Measurements from ENCODE around the gene MUC5AC. TPM values are rescaled to one million over a fixed set of nuclear protein-coding genes. Genes with fewer than 3 reads are reported as not detected.

Gene MUC5AC
- polyA plus RNA-seq, 1 donor from 2014 or later = not detected

DNA sequence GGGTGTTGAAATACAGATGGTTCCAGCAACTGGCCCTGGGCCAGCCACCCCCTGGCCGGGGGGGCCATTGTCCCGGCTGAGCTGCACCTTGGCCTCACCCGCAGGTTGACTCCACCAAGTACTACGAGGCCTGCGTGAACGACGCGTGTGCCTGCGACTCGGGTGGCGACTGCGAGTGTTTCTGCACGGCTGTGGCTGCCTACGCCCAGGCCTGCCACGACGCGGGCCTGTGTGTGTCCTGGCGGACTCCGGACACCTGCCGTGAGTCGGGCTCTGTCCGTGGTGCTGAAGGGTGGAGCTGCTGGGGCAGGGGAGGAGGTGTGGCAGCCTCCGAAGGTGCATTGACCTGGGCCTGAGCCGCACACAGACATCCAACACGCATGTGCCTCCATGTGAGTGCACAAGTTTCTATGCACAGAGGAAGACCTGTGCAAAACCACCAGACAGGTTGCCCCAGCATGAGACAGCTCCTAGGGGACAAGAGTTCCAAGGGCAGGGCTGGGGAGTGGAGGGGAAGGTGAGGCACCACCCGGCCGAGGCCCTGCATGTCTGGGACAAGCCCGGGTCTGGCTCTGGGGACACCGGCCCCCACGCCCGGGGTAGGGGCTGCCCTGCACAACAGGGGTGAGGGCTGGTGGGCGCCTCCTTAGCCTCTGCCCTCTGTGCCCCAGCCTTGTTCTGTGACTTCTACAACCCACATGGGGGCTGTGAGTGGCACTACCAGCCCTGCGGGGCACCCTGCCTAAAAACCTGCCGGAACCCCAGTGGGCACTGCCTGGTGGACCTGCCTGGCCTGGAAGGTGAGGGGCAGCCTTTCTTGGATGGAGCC is 81.2 kb downstream of the MUC5AC start:
- Histone ChIP-seq H3K36me3 (ENCODE audit: insufficient read depth, low read length) (no peaks in the 10 kb centered on the region), H3K4me2 (ENCODE audit: low read length) (no peak overlapping the region), H3K9ac (ENCODE audit: low read length) (no peak overlapping the region), H4K20me1 (ENCODE audit: insufficient read depth) (no peaks in the 10 kb centered on the region), H3K27me3 (ENCODE audit: insufficient read depth, low read depth, low read length) (no peaks in the 10 kb centered on the region), H3K4me3 (ENCODE audit: low read length) (no peak overlapping the region), H2AFZ (ENCODE audit: low read depth, low read length) (no peak overlapping the region), H3K9me2 (ENCODE audit: insufficient read depth, low read length) (no peaks in the 10 kb centered on the region), H3K79me2 (replicated peaks; ENCODE audit: insufficient read depth, low read length) (no peaks in the 10 kb centered on the region), H3F3A (ENCODE audit: insufficient read depth, low read length, poor library complexity, severe bottlenecking) (no peaks in the 10 kb centered on the region), H3K27ac (ENCODE audit: low read length) (no peak overlapping the region), H3K9me3 (ENCODE audit: low read length) (no peaks in the 10 kb centered on the region)
- TF ChIP-seq, protein P1, sequence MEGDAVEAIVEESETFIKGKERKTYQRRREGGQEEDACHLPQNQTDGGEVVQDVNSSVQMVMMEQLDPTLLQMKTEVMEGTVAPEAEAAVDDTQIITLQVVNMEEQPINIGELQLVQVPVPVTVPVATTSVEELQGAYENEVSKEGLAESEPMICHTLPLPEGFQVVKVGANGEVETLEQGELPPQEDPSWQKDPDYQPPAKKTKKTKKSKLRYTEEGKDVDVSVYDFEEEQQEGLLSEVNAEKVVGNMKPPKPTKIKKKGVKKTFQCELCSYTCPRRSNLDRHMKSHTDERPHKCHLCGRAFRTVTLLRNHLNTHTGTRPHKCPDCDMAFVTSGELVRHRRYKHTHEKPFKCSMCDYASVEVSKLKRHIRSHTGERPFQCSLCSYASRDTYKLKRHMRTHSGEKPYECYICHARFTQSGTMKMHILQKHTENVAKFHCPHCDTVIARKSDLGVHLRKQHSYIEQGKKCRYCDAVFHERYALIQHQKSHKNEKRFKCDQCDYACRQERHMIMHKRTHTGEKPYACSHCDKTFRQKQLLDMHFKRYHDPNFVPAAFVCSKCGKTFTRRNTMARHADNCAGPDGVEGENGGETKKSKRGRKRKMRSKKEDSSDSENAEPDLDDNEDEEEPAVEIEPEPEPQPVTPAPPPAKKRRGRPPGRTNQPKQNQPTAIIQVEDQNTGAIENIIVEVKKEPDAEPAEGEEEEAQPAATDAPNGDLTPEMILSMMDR (IDR thresholded peaks at IDR 0.05; ENCODE audit: poor library complexity, severe bottlenecking) = no peak
- TF ChIP-seq POLR2AphosphoS5 (IDR thresholded peaks at IDR 0.05) (no peak), RAD21 (conservative IDR thresholded peaks at IDR 0.05) (no peak), TAF1 (IDR thresholded peaks at IDR 0.05; ENCODE audit: low read depth) (no peak), SMC3 (conservative IDR thresholded peaks at IDR 0.05; ENCODE audit: poor library complexity) (no peak), EZH2 (IDR thresholded peaks at IDR 0.05; ENCODE audit: borderline replicate concordance, insufficient read depth, low read length, poor library complexity, severe bottlenecking) (no peak), EP300 (conservative IDR thresholded peaks at IDR 0.05; ENCODE audit: poor library complexity, severe bottlenecking) (no peak), MXI1 (conservative IDR thresholded peaks at IDR 0.05; ENCODE audit: poor library complexity, severe bottlenecking) (no peak)
- TF ChIP-seq, protein P2, sequence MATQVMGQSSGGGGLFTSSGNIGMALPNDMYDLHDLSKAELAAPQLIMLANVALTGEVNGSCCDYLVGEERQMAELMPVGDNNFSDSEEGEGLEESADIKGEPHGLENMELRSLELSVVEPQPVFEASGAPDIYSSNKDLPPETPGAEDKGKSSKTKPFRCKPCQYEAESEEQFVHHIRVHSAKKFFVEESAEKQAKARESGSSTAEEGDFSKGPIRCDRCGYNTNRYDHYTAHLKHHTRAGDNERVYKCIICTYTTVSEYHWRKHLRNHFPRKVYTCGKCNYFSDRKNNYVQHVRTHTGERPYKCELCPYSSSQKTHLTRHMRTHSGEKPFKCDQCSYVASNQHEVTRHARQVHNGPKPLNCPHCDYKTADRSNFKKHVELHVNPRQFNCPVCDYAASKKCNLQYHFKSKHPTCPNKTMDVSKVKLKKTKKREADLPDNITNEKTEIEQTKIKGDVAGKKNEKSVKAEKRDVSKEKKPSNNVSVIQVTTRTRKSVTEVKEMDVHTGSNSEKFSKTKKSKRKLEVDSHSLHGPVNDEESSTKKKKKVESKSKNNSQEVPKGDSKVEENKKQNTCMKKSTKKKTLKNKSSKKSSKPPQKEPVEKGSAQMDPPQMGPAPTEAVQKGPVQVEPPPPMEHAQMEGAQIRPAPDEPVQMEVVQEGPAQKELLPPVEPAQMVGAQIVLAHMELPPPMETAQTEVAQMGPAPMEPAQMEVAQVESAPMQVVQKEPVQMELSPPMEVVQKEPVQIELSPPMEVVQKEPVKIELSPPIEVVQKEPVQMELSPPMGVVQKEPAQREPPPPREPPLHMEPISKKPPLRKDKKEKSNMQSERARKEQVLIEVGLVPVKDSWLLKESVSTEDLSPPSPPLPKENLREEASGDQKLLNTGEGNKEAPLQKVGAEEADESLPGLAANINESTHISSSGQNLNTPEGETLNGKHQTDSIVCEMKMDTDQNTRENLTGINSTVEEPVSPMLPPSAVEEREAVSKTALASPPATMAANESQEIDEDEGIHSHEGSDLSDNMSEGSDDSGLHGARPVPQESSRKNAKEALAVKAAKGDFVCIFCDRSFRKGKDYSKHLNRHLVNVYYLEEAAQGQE (IDR thresholded peaks at IDR 0.05; ENCODE audit: borderline replicate concordance) = no peak

DNA sequence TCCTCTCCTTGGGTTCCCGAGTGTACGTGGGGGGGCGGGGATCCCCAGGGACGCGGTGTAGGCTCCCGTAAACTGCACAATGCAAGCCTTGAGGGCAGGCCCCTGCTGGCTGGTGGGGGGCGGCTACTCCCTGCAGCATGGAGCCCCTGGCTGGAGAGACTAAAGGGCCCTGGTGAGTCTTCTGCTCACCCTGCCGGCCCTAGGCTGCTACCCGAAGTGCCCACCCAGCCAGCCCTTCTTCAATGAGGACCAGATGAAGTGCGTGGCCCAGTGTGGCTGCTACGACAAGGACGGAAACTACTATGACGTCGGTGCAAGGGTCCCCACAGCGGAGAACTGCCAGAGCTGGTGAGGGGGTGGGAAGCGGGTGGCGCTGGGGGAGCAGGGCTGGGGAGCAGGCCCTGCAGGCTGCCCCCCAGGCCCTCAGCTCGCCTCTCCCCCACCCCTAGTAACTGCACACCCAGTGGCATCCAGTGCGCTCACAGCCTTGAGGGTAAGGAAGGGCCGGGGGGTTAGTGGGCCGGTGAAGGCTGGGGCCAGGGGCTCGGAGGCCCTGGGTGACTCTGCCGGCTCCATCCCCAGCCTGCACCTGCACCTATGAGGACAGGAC is 81.9 kb downstream of the MUC5AC start:
- Histone ChIP-seq H3K9me3 (ENCODE audit: low read length) (no peaks in the 10 kb centered on the region), H3K36me3 (ENCODE audit: insufficient read depth, low read length) (no peaks in the 10 kb centered on the region), H3K27ac (ENCODE audit: low read length) (no peak overlapping the region), H4K20me1 (ENCODE audit: insufficient read depth) (no peaks in the 10 kb centered on the region), H3K27me3 (ENCODE audit: insufficient read depth, low read depth, low read length) (no peaks in the 10 kb centered on the region), H3F3A (ENCODE audit: insufficient read depth, low read length, poor library complexity, severe bottlenecking) (no peaks in the 10 kb centered on the region), H3K9me2 (ENCODE audit: insufficient read depth, low read length) (no peaks in the 10 kb centered on the region), H3K4me3 (ENCODE audit: low read length) (no peak overlapping the region), H3K9ac (ENCODE audit: low read length) (no peak overlapping the region), H3K4me2 (ENCODE audit: low read length) (no peak overlapping the region), H3K79me2 (replicated peaks; ENCODE audit: insufficient read depth, low read length) (no peaks in the 10 kb centered on the region), H2AFZ (ENCODE audit: low read depth, low read length) (no peak overlapping the region)
- TF ChIP-seq POLR2AphosphoS5 (IDR thresholded peaks at IDR 0.05) = no peak
- no peak for TF ChIP-seq EZH2 (IDR thresholded peaks at IDR 0.05; ENCODE audit: borderline replicate concordance, insufficient read depth, low read length, poor library complexity, severe bottlenecking)
- TF ChIP-seq MXI1 (conservative IDR thresholded peaks at IDR 0.05; ENCODE audit: poor library complexity, severe bottlenecking) = no peak
- TF ChIP-seq, protein P1 (IDR thresholded peaks at IDR 0.05; ENCODE audit: poor library complexity, severe bottlenecking) = no peak
- no peak for TF ChIP-seq SMC3 (conservative IDR thresholded peaks at IDR 0.05; ENCODE audit: poor library complexity)
- no peak for TF ChIP-seq TAF1 (IDR thresholded peaks at IDR 0.05; ENCODE audit: low read depth)
- no peak for TF ChIP-seq RAD21 (conservative IDR thresholded peaks at IDR 0.05)
- TF ChIP-seq, protein P2 (IDR thresholded peaks at IDR 0.05; ENCODE audit: borderline replicate concordance) = no peak
- no peak for TF ChIP-seq EP300 (conservative IDR thresholded peaks at IDR 0.05; ENCODE audit: poor library complexity, severe bottlenecking)
